Mesenchymal stem cell (in vitro differentiated cells and primary cell): ENCODE results near the gene MRPS7.

Experiments used
- DNase-seq: peaks from one replicate; pipeline ENCODE4 v3.0.0-alpha.2; 2013
- H2AFZ ChIP-seq: one replicate; pipeline ENCODE4 v1.6.1; 2013; ENCODE audit warnings: low read depth, mild to moderate bottlenecking, control low read depth, inconsistent platforms, low read length, moderate library complexity
- H2AK5ac ChIP-seq: 2 replicates; pipeline ENCODE4 v1.6.1; 2013; ENCODE audit warnings: low read length, moderate library complexity, mild to moderate bottlenecking, inconsistent platforms; ENCODE audit not compliant: severe bottlenecking
- H2BK120ac ChIP-seq: one replicate; pipeline ENCODE4 v1.6.1; 2013; ENCODE audit warnings: low read depth, mild to moderate bottlenecking, inconsistent platforms, low read length, moderate library complexity
- H2BK12ac ChIP-seq, 2 experiments: one replicate each; pipeline ENCODE4 v1.6.1; 2013; ENCODE audit warnings: inconsistent platforms in 2 of 2, low read length in 2 of 2, mild to moderate bottlenecking in 2 of 2, moderate library complexity in 2 of 2, control low read depth in 1 of 2
- H2BK15ac ChIP-seq: one replicate; pipeline ENCODE4 v1.6.1; 2013; ENCODE audit warnings: mild to moderate bottlenecking, low read depth, inconsistent platforms; ENCODE audit not compliant: poor library complexity, severe bottlenecking
- H2BK5ac ChIP-seq: 2 replicates; pipeline ENCODE4 v1.6.1; 2013; ENCODE audit warnings: low read depth, mild to moderate bottlenecking, low read length, control low read depth, inconsistent platforms; ENCODE audit not compliant: poor library complexity, severe bottlenecking
- H3K14ac ChIP-seq, 2 experiments: one replicate each; pipeline ENCODE4 v1.6.1; 2013; ENCODE audit warnings: inconsistent platforms in 2 of 2, low read length in 2 of 2, control low read depth in 1 of 2, mild to moderate bottlenecking in 1 of 2, moderate library complexity in 1 of 2
- H3K18ac ChIP-seq, 2 experiments: one replicate each; pipeline ENCODE4 v1.6.1; 2013; ENCODE audit warnings: inconsistent platforms in 2 of 2, low read length in 2 of 2, control low read depth in 1 of 2, low read depth in 1 of 2, mild to moderate bottlenecking in 1 of 2
- H3K23ac ChIP-seq, 2 experiments: one replicate each; pipeline ENCODE4 v1.6.1; 2013; ENCODE audit warnings: inconsistent platforms in 2 of 2, low read length in 2 of 2, mild to moderate bottlenecking in 2 of 2, moderate library complexity in 2 of 2, control low read depth in 1 of 2
- H3K27ac ChIP-seq: 2 replicates; pipeline ENCODE4 v1.5.1; 2013; ENCODE audit warnings: mild to moderate bottlenecking, moderate library complexity, low read length, control low read depth, inconsistent platforms; ENCODE audit not compliant: poor library complexity, severe bottlenecking
- H3K27me3 ChIP-seq, 2 experiments: 2 replicates each; pipeline versions ENCODE4 v1.6.1 to v1.7.0; 2013; ENCODE audit warnings: low read length in 2 of 2, mild to moderate bottlenecking in 2 of 2, moderate library complexity in 2 of 2, control low read depth in 1 of 2, inconsistent platforms in 1 of 2; ENCODE audit not compliant: control insufficient read depth in 1 of 2, insufficient read depth in 1 of 2
- H3K36me3 ChIP-seq, 2 experiments: 2 replicates each; pipeline versions ENCODE4 v1.6.1 to v1.7.0; 2013; ENCODE audit warnings: low read length in 2 of 2, control low read depth in 1 of 2, inconsistent platforms in 1 of 2, low read depth in 1 of 2, mild to moderate bottlenecking in 1 of 2; ENCODE audit not compliant: insufficient read depth in 2 of 2, control insufficient read depth in 1 of 2
- H3K4ac ChIP-seq, 2 experiments: one replicate each; pipeline ENCODE4 v1.6.1; 2013; ENCODE audit warnings: inconsistent platforms in 2 of 2, low read length in 2 of 2, mild to moderate bottlenecking in 2 of 2, moderate library complexity in 2 of 2, control low read depth in 1 of 2, low read depth in 1 of 2
- H3K4me1 ChIP-seq: 2 replicates; pipeline ENCODE4 v1.6.1; 2013; ENCODE audit warnings: low read depth, low read length, control low read depth; ENCODE audit not compliant: control insufficient read depth, insufficient read depth
- H3K4me2 ChIP-seq: 2 replicates; pipeline ENCODE4 v1.6.1; 2013; ENCODE audit warnings: low read length, mild to moderate bottlenecking, inconsistent platforms; ENCODE audit not compliant: poor library complexity, severe bottlenecking
- H3K4me3 ChIP-seq, 2 experiments: 2 replicates each; pipeline versions ENCODE4 v1.5.1 to v1.7.0; 2013; ENCODE audit warnings: low read length in 2 of 2, mild to moderate bottlenecking in 2 of 2, control low read depth in 1 of 2, low read depth in 1 of 2; ENCODE audit not compliant: insufficient read depth in 1 of 2
- H3K79me1 ChIP-seq: replicated peaks from 2 replicates; pipeline ENCODE4 v1.6.1; 2013; ENCODE audit warnings: mild to moderate bottlenecking, control low read depth, low read length, inconsistent platforms; ENCODE audit not compliant: poor library complexity, severe bottlenecking
- H3K9ac ChIP-seq: 2 replicates; pipeline ENCODE4 v1.7.0; 2013; ENCODE audit warnings: mild to moderate bottlenecking, low read length, moderate library complexity
- H3K9me3 ChIP-seq: 2 replicates; pipeline ENCODE4 v1.7.0; 2013; ENCODE audit warnings: mild to moderate bottlenecking, low read length; ENCODE audit not compliant: control insufficient read depth
- H4K8ac ChIP-seq: one replicate; pipeline ENCODE4 v1.6.1; 2013; ENCODE audit warnings: inconsistent platforms, mild to moderate bottlenecking, low read length, moderate library complexity
- H4K91ac ChIP-seq: one replicate; pipeline ENCODE4 v1.6.1; 2013; ENCODE audit warnings: mild to moderate bottlenecking, low read length, inconsistent platforms
- WGBS: methylation state at CpG from one replicate; pipeline ENCODE4 v1.1.7; 2013; ENCODE audit warnings: mixed read lengths; 5-methylcytosine and 5-hydroxymethylcytosine counted together

Gene MRPS7

DNA sequence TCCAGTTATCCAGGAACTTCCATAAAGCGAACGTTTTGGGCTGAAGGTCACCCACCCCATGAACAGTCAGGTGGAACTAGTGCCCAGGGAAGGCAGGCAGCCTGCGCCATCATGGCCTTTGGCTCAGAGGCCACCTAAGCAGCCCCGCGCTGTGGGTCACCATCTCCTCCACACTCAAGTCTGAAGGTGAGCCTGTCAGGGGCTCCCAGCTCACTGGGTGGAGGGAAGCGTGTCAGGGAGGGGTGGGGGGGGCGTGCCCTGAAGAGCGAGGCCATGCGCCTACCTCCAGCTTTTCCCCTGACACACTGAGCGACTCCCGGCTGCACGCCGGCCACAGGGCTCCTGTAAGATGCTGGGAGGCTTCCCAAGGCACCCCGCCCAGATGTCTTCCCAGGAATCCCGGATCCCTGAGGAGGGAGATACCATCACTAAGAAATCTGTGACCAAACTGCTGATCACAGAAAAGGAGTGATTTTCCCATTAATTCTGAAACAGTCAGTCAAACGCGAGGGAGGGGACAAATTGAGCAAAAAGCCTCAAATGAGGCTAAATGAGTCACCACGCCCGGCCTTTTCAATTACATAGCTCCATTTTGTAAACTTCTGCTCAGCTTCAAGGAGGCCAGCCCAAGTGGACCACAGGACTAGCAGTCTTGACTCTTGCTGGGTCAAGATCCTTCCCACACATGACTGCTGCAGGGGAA is 54.0 kb downstream of the MRPS7 start:
- Histone ChIP-seq H2BK5ac (no peak overlapping the region), H2AK5ac (no peak overlapping the region), H2BK15ac (no peak overlapping the region), H3K4me2 (no peak overlapping the region), H3K27me3 (no peaks in the 10 kb centered on the region), H3K4ac (no peak overlapping the region), H4K91ac (no peak overlapping the region), H3K9me3 (no peaks in the 10 kb centered on the region), H3K27ac (no peak overlapping the region), H3K23ac (no peak overlapping the region), H3K4me3 (no peak overlapping the region), H2BK12ac (no peak overlapping the region), H3K9ac (no peak overlapping the region), H3K79me1 (peaks cover 46% of the 10 kb centered on the region), H3K36me3 (peaks cover 35 to 57% of the 10 kb centered on the region in 2 experiments), H3K18ac (no peak overlapping the region), H4K8ac (no peak overlapping the region), H2AFZ (no peak overlapping the region), H2BK120ac (no peak overlapping the region), H3K14ac (no peak overlapping the region), H3K4me1 (peaks cover 9% of the 10 kb centered on the region)
- DNase-seq: peak; percentile 42
- 89% methylated on average over 16 of the region's 19 CpGs for WGBS
